Glomerular endothelial cell (primary cell): ENCODE results near the gene CACNA1C. TPM values are rescaled to one million over a fixed set of nuclear protein-coding genes. Genes with fewer than 3 reads are reported as not detected.

Experiments used
- DNase-seq: peaks from one replicate; pipeline ENCODE4 v3.0.0-alpha.2; 2011; ENCODE audit warnings: low read depth, low spot score; ENCODE audit errors: extremely low read depth
- total RNA-seq: library from RNA; depleted of rRNA; stranded (reverse); fragments of >200 nt; gene quantifications from 2 replicates; pipeline ENCODE4 v1.2.3, GENCODE V29; 2015

CACNA1C gene
- total RNA-seq, 1 donor from 2014 or later, result 0.47 TPM

- no peak for DNase-seq
These were observed 84.1 kb downstream of the CACNA1C start for GRCh38 chr12:2136901-2137300.

- DNase-seq, result no peak
These were observed 84.9 kb downstream of the CACNA1C start for GRCh38 chr12:2137711-2138110.

GRCh38 chr12:2138294-2138693 is 85.5 kb downstream of the CACNA1C start:
- no peak for DNase-seq

DNA sequence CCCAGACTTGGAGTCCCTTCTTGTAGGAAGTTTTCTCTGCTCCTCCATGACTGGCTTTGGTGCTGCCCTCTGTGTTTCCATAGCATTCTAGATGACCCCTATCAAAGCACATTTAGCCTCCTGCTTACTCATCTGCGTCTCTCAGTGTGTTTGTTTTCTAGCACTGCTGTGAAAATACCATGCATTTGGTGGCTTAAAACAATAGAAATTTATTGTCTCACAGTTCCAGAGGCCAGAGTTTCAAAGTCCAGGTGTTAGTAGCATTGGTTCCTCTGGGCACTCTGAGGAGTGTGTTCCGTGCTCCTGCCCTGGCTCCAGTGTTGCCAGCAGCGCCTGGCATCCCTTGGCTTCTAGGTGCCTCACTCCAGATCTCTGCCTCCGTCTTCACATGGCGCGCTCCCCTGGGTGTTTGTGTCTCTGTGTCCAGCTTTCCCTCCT is 86.1 kb downstream of the CACNA1C start:
- no peak for DNase-seq

DNA sequence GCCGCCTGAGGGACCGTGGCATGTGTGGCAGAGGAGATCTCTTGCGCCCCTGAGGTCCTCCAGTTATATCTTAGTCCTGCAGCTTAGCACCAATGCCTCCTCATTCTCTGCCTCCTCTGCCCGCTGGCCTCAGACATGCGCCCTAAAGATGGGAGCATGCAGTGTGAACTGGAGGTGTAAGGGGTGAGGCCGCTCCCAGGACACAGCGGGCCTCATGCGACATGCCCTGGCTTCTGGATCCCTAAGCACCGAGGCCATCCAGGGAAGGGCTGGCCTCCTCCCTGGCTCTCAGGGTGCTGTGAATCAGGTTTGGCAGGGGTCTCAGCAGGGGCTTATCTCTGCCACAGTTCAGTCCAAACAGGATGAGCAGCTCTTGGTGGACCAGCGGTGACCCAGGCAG is 86.9 kb downstream of the CACNA1C start:
- DNase-seq, result no peak

- no peak for DNase-seq
These were observed 88.2 kb downstream of the CACNA1C start for GRCh38 chr12:2140858-2141519.

DNA sequence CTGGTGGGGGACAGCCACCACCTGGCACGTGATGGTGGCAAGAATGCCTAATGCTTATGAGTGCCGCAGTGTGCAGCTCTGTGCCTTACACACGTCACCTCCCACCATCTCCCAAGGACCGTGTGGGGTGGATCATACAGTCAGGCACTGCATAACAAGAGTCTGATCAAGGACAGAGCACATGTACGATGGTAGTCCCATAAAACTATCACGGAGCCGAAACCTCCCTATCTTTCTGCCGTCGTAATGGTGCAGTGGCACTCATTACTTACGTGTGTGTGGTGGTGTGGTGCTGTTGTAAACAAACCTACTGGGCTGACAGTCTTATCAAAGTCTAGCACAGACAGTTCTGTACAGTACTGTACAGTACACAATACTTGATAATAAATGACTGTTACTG is 89.3 kb downstream of the CACNA1C start:
- DNase-seq, result no peak

- DNase-seq, result no peak
These were observed 92.2 kb downstream of the CACNA1C start for GRCh38 chr12:2144951-2145350.

- no peak for DNase-seq
These were observed 92.7 kb downstream of the CACNA1C start for GRCh38 chr12:2145433-2145998.

DNA sequence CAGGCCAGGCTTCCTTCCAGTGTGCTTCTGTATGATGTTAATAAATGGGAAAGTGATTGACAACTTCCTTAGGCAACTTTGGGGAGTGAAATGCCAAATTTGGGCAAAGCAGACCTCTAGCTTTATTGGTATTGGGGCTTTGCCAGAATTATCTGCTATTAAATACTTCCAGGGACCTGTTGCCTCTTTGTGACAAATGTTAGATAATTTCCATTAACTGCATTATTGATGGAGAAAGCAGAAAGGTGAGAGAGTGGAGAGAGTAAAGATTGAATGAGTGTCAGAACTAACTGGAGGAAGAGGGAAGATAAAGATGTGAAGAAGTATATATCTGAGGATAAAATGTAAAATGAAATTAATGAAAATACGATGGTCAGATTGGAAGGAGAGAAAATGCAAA is 94.5 kb downstream of the CACNA1C start:
- no peak for DNase-seq

DNA sequence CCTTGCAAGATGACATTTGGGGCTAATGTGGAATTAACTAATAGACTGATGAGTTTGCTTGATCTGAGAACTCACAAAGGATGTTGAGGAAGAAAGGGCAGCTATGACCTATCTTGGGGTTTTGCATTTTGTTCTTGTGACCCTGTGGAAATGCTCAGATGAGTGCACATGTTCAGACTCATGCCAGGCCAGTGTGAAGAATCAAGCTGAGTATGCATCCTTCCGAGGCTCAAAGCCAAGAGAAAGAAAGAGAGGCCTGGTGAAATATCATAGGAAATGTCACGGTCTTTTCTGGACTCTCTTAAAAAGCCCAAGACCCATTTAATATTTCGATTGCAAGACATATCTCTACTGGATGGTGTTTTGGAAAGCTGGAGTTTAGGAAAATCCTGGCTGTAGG is 96.3 kb downstream of the CACNA1C start:
- DNase-seq, result no peak

DNA sequence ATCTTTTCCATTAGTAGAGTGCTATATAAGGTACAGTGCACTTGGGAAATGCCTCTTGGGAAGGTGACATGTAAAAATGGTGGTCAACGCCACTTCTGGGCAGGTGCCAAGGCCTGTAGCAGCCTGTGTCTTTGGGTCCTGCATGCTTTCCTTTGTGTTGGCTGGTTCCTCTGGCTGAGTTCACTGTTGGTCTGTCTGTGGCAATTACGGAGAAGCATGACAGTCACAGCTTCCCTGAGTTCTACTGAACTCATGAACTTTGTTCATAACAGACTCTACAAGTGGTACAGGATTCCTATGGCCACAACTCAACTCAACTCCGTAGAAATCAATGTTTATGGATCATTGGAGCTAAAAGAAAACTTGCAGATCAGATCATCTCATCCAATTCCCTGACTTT is 98.0 kb downstream of the CACNA1C start:
- DNase-seq, result no peak

DNA sequence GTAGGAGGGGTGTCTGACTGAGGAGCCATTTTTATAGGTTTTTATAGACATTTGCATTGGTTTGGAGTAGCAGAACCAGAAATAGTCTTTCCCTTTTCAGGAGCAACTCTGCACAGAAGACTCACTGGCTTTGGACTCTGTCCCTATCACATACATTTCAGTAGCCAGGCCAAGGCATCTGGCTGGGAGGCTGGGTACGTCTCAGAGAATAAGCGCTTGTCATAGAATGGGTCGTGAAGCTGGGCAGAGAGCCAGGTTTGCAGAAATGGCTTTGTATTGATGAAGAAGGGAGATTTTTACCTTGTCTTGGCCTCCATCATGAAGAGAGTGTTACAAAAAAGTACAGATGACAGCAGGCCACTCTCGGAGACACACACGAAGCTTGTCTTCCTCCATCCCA is 98.6 kb downstream of the CACNA1C start:
- DNase-seq, result no peak

- no peak for DNase-seq
These were observed 99.3 kb downstream of the CACNA1C start for GRCh38 chr12:2152134-2152533.

DNA sequence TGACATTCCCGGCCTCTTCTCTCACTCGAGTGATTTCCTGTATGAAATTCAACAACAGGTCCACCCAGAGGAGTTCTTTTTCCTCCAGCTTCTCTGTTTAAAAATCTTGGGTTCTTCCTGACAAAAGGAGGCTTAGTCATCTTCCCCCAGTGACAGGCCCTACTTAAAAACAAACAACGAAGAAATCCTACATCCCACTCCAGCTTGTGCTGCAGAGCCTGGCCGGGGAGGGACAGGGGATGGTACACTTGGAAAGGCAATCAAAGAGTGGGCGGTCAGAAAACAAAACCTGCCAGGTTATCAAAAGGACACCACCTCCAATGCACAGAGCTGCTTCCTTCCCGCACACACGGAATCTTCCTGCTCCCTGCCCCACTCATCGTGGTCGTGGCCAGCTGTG is 101.3 kb downstream of the CACNA1C start:
- no peak for DNase-seq

- DNase-seq, result no peak
These were observed 101.7 kb downstream of the CACNA1C start for GRCh38 chr12:2154521-2154920.

GRCh38 chr12:2156333-2156732 is 103.5 kb downstream of the CACNA1C start:
- DNase-seq, result no peak

GRCh38 chr12:2160043-2160442 is 107.3 kb downstream of the CACNA1C start:
- no peak for DNase-seq

GRCh38 chr12:2161473-2161872 is 108.7 kb downstream of the CACNA1C start:
- DNase-seq, result no peak

DNA sequence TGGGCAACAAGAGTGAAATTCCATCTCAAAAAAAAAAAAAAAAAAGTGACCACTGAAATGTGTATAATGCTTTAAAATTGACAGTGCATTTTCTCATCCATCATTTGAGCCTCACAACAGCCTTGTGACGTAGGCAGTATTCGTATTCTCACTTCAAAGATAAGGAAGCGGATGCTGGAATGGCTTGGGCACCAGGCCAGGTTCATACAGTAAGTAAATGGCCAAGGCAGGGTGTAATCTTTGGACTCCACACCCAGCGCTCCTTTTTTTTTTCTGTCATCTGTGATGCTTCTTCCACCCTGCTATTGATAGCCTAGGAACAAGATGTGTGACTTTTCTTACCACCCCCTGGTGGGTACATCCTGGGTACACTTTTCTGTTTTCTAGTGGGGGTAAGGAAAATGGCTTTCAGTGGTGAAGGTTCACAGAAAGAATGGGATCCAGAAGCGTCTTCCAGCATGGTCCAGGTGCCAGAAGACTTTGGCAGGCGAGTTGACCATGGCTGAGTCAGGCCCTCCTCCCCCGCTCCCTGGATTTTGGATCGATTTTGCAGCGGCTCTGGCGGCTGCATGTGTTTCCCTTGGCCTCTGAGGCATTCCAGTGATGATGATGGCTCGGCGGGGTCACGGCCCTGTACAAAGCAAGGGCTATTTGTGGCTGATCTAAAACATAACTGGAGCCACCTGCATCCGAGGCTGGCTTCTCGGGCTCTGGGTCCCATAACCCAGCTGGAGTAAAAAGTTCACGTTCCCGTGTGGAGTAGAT is 110.6 kb downstream of the CACNA1C start:
- no peak for DNase-seq

DNA sequence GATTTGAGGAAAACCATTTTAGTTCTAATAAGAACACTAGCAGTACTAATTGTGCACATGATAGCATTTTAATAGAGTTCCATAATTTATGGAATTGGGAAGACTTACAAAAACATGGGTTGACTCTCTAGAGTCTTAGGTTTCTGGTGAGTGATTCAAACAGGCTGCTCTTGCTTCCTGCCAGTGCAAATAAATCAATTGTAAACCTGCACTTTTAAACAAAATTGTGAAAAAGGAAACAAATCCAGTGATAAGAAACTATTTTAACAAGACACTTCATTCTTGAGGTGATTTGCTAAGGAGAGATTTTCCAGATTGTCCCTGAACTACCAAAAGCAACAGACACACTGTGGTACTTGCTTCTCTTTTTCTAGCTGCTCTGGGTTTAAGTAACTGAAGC is 112.2 kb downstream of the CACNA1C start:
- no peak for DNase-seq

DNA sequence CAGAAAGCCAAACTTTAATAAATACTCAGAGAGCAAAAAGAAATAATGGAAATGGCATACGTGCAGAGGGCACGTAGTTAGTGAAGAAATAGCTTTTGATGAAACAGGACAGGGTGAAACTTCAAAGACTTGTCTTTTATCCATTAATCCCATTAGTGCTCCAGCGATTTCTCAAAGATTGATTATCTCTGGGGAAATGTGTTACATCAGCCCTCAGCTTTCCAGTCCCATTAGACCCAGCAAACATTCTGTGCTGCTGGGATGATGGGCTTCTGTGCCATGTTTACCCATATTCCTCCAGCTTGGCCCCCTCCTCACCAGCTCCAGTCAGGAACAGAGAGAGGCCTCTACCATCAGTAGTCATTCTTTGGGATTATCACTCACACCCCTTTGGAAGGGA is 113.1 kb downstream of the CACNA1C start:
- DNase-seq, result no peak
